GM19193 (cell line): ENCODE measurements around the gene CCDC28B.

ENCODE experiments used
- POLR2A ChIP-seq: IDR thresholded peaks from 4 replicates; pipeline ENCODE4 v1.6.1; 2011; ENCODE audit not compliant: insufficient read depth, insufficient read length; ENCODE audit errors: extremely low read depth

The CCDC28B gene

DNA sequence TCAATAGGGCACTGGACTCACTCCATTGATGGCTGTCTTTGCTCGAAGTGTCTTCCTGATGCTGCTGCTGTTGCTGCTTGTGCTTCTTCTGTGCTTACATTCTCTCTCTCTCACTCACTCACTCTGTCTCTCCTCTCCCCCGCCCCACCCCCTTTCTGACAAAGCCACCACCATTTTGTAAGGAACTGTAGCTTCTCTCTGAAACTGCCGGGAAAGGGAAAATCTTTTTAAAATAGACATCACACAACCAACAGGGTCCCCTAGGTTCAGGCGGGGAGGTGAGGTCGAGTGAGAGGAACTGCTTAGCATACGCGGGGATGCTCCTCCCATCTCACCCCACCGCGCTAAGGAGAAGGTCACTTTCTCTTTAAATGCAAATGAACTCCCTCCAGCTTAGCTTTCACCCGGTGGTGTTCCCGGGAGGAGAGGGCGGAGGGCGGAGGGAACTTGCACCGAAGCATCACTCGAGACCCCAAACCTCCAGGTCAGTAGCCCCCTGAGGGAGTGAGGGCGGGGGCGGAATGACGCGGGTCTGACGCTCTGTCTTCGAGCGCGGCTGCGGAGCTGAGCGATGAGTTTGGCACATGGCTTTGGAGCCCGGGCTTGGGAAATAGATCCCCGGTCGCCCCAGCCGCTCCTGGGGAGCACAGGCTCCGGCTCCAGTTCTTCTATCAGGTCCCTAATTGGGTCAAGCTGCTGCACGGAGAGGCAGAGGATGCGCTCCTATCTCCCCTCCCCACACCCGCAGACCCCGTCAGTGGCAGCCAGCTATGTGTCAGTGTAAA is at the start of gene CCDC28B:
TSS of gene CCDC28B (plus strand) at position 370 of the 785 bp plus-strand sequence. CDS start 1,341 bp downstream, outside the sequence.
- TF ChIP-seq POLR2A: no peak

- TF ChIP-seq POLR2A: no peak
Observed at GRCh38 chr1:32150847-32151246, 49.5 kb upstream of the CCDC28B start.

GRCh38 chr1:32151319-32151787 is 49.0 kb upstream of the CCDC28B start:
- TF ChIP-seq POLR2A: no peak

GRCh38 chr1:32159189-32159588 is 41.2 kb upstream of the CCDC28B start:
- no peak for TF ChIP-seq POLR2A

DNA sequence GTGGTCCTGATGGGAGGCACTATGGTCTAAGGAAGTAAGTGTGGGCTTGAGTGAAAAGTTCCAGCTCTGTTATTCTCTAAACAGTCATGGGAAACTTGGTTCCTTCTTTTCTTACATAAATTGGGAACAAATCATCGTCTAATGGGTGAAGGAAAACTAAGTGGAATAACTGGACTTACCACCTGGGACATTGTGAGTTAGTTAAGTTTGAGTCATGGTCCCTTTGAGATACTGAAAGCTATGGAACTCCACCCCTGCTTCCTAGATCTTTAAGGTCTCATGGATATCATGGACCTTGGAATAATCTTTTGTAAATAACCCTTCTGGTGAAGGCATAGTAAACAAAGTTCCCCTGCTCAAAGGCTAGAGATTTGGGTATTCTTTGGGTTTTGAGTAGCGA is 37.0 kb upstream of the CCDC28B start:
- TF ChIP-seq POLR2A: no peak

DNA sequence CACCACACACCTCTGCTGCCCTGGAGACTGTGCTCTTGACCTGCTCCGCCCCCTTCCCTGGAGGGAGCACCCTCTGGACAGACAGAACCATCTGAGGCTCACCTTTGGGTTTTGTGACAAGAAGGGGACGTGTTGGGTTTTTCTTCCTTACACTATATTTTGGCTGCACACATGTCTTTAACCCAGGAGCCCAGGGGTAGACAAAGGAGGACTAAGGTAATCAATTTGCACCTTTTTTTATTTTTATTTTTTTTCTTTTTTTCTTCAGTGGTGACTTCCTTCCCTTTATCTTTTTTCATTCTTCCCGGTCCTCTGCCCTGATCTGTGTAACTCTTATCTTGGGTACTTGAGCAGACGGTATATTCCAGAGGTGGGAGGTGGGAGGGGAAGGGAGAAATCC is 29.4 kb upstream of the CCDC28B start:
- TF ChIP-seq POLR2A: no peak

DNA sequence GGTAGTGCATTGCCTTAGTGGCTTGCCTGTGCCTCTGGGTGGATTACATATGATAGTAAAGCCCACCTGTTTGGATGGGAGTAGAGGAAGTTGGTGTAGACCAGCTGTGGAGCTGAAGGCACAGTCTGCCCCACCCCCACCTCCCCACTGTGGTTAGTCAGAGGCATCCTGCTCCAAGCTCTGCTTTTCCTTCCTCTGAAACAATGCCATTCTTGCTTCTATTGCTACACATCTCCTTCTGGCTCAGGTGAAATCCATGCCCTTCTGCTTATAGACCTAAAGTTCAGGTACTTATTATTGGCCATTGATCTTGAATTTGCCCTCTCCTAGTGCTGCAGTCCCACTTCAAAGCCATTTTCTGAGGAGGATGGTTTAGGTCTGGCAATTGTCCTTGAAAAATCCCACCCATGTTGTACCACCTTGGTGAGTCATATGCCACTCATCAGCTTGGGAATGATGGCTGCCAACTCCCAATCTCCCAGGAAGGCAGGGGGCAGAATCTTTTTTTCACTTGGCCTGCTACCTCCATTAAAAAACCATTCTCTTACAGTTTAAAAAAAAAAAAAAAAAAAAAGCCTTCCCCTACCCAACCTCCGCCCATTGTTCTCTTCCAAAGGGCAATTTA is 27.7 kb upstream of the CCDC28B start:
- TF ChIP-seq POLR2A: no peak

- no peak for TF ChIP-seq POLR2A
Observed at GRCh38 chr1:32178380-32179192, 21.8 kb upstream of the CCDC28B start.

- TF ChIP-seq POLR2A: no peak
Observed at GRCh38 chr1:32179193-32179442, 21.3 kb upstream of the CCDC28B start.

DNA sequence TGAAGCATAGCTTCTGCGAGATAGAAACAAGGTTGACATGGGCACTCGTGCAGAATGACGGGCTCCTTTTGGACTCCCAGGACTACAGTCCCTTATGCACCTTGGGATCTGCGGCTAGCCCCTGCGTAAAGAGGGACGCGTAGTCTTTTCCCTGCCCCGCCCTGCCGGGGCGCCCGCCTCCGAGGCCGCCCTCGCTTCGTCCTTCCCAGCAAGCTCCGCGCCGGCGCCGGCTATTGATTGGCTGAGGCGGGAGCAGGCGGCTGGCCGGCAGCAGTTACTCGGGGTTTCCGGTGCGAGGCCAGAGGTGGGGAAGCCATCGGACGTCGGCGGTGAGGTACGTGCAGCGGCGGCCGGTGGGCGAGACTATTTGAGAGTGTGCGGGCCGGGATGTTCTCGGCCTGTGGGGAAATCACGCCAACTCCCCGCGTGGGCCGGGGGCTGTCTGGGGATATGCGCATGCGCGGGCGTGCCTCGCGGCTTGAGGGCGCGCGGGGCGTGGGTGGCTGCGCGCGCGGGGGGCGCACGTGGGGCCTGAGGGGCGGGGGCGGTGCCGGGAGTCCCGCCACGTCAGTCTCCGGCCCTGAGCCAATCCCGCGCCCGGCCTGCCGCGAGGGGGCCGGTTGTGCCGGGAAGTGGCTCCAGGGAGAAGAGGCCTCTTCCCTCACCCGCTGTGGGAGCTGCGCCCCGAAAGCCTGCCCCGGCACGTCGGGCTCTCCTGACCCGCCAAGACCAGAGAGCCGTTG is 20.8 kb upstream of the CCDC28B start, which contains the start of gene TXLNA:
TSS of gene TXLNA (plus strand) at position 233 of the 743 bp plus-strand sequence. CDS start 671 bp downstream, outside the sequence.
- peak; percentile 94 for TF ChIP-seq POLR2A

DNA sequence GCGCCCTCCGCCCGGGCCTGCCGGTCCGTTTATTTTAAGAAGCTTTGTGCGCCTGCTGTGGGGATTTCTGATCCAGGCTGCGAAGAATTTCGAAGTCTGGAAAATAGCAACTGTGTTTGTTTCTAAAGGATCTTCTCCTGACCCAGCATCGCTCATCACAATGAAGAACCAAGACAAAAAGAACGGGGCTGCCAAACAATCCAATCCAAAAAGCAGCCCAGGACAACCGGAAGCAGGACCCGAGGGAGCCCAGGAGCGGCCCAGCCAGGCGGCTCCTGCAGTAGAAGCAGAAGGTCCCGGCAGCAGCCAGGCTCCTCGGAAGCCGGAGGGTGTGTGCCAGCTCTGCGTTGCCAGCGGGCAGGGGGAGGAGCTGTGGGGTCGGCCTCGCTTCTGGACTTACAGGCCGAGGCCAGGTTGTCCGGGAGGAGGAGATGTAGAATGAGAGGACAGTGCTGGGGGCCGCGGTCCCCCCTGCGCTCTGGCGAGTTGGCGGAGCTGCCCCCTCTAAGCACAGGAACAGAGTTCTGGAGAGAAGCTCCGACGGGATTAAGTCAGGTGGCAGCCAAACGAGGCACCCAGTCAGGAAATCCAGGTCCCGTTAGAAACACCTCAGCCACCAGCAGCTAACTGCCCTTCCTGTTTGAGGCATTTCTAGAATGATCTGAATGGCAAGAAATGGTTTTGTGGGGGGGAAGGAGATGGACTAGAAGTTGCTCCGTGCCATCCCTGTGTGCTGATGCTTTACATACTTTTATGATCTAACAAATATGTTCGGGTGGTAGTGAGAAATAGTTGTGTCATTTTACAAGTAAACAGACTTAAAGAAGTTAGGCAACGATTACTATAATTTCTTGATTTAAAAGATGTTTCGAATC is 20.0 kb upstream of the CCDC28B start:
- TF ChIP-seq POLR2A: no peak

DNA sequence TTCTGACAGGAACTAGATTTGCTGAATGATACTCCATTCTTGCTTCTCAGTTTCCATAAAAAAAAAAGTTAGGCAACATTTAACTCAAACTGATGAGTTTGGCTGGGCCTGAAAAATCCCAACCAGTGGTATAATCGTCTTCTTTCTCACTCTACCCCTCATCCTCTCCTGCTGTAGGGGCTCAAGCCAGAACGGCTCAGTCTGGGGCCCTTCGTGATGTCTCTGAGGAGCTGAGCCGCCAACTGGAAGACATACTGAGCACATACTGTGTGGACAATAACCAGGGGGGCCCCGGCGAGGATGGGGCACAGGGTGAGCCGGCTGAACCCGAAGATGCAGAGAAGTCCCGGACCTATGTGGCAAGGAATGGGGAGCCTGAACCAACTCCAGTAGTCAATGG is 19.3 kb upstream of the CCDC28B start:
- no peak for TF ChIP-seq POLR2A

DNA sequence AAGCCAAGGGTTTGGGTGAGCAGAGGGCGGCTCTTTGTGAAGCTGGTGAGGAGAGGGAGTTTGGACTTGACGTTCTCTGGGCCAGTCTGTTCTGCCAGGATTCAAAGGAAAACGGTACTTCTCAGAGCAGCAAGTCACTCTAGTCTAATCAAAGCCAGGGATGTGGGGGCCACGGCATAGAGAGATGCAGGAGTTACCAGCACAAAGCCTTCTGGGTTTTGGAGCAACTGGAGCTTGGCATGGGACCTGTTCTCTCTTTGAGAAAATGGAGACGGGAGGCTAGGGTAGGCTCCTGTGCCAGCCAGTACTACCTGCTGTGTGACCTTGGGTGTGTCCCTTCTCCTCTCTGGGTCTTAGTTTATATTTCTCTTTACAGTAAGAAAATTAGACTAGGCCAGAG is 18.8 kb upstream of the CCDC28B start:
- TF ChIP-seq POLR2A: peak; percentile 21

GRCh38 chr1:32182060-32182459 is 18.3 kb upstream of the CCDC28B start:
- TF ChIP-seq POLR2A: no peak
